Cardiac muscle cell (in vitro differentiated cells and primary cell): ENCODE measurements around the gene EVC2. TPM values are rescaled to one million over a fixed set of nuclear protein-coding genes. Genes with fewer than 3 reads are reported as not detected.

Experiments
- DNase-seq, 2 donors: peaks; one replicate each; pipeline versions ENCODE4 v3.0.0 to v3.0.0-alpha.2; 2010 to 2017; ENCODE audit warnings: low read depth in 1 of 2, low spot score in 1 of 2
- H3K27ac ChIP-seq: fragments of 200-600 bp; sonication (generic); 2 replicates; pipeline ENCODE4 v1.5.1; 2016
- H3K27me3 ChIP-seq: fragments of 200-600 bp; sonication (generic); 2 replicates; pipeline ENCODE4 v1.6.0; 2016; ENCODE audit warnings: control low read depth
- H3K36me3 ChIP-seq: fragments of 200-600 bp; sonication (generic); 2 replicates; pipeline ENCODE4 v1.5.1; 2016; ENCODE audit warnings: control low read depth
- H3K4me1 ChIP-seq: fragments of 200-600 bp; sonication (generic); 2 replicates; pipeline ENCODE4 v1.8.1; 2017; ENCODE audit warnings: low read depth, mild to moderate bottlenecking, mixed run types
- H3K4me3 ChIP-seq: fragments of 200-600 bp; sonication (generic); 2 replicates; pipeline ENCODE4 v1.5.1; 2016; ENCODE audit warnings: mild to moderate bottlenecking
- H3K9me3 ChIP-seq: fragments of 200-600 bp; sonication (generic); 2 replicates; pipeline ENCODE4 v1.5.1; 2017; ENCODE audit warnings: low read depth, mild to moderate bottlenecking, control low read depth
- CTCF ChIP-seq: IDR thresholded peaks from 2 replicates; pipeline ENCODE4 v1.5.1; 2012; ENCODE audit warnings: low read depth, mild to moderate bottlenecking, low read length
- polyA plus RNA-seq: library from polyadenylated mRNA; unstranded; fragments of >200 nt; fragmentation: Nextera tagmentation; extraction: Ambion mirVana; gene quantifications from 2 replicates; pipeline ENCODE4 v1.2.1, GENCODE V29; 2016
- total RNA-seq: library from RNA; depleted of rRNA; stranded (reverse); fragments of >200 nt; gene quantifications from 2 replicates; pipeline ENCODE4 v1.2.3, GENCODE V29; 2016

Gene EVC2
- total and polyA plus RNA-seq, 2 experiments from 2014 or later = 2.0 to 3.1 TPM

GRCh38 chr4:5752376-5753184, 44.2 kb upstream of the EVC2 start:
- DNase-seq = peak in 1 of 2 donors; percentile 47
- Histone ChIP-seq H3K4me1 (no peaks in the 10 kb centered on the region), H3K9me3 (no peaks in the 10 kb centered on the region), H3K4me3 (no peak overlapping the region), H3K36me3 (peaks cover 3% of the 10 kb centered on the region), H3K27me3 (no peaks in the 10 kb centered on the region), H3K27ac (no peak overlapping the region)
- no peak for TF ChIP-seq CTCF

- no peak for DNase-seq
- no peaks in the 10 kb centered on the region for H3K27me3 ChIP-seq
- H3K4me1 ChIP-seq = no peaks in the 10 kb centered on the region
- no peak overlapping the region for H3K27ac ChIP-seq
- TF ChIP-seq CTCF = no peak
- H3K36me3 ChIP-seq = peaks cover 3% of the 10 kb centered on the region
- no peaks in the 10 kb centered on the region for H3K9me3 ChIP-seq
- no peak overlapping the region for H3K4me3 ChIP-seq
Measured at GRCh38 chr4:5751666-5752375, 43.5 kb upstream of the EVC2 start.

- Histone ChIP-seq H3K4me1 (no peaks in the 10 kb centered on the region), H3K27ac (no peak overlapping the region), H3K4me3 (no peak overlapping the region)
Measured at GRCh38 chr4:5750946-5751665, 42.7 kb upstream of the EVC2 start.

GRCh38 chr4:5750052-5750945, 41.9 kb upstream of the EVC2 start:
- TF ChIP-seq CTCF = no peak
- H3K27me3 ChIP-seq = no peaks in the 10 kb centered on the region
- H3K36me3 ChIP-seq = peaks cover 7% of the 10 kb centered on the region
- H3K4me1 ChIP-seq = no peaks in the 10 kb centered on the region
- no peak overlapping the region for H3K27ac ChIP-seq
- H3K9me3 ChIP-seq = no peaks in the 10 kb centered on the region
- no peak overlapping the region for H3K4me3 ChIP-seq
- peak in 1 of 2 donors; percentile 59 for DNase-seq

More at GRCh38 chr4:5750946-5751665, 42.7 kb upstream of the EVC2 start:
- Histone ChIP-seq H3K36me3 (peaks cover 3% of the 10 kb centered on the region), H3K9me3 (no peaks in the 10 kb centered on the region), H3K27me3 (no peaks in the 10 kb centered on the region)
- peak in 1 of 2 donors; percentile 93 for DNase-seq
- TF ChIP-seq CTCF = no peak

- no peak for TF ChIP-seq CTCF
- H3K4me3 ChIP-seq = no peak overlapping the region
- no peak overlapping the region for H3K27ac ChIP-seq
- no peaks in the 10 kb centered on the region for H3K4me1 ChIP-seq
- DNase-seq = no peak
- peaks cover 10% of the 10 kb centered on the region for H3K36me3 ChIP-seq
- no peaks in the 10 kb centered on the region for H3K27me3 ChIP-seq
- H3K9me3 ChIP-seq = no peaks in the 10 kb centered on the region
Measured at GRCh38 chr4:5749568-5749967, 41.2 kb upstream of the EVC2 start.
